Measurements from ENCODE around the gene LRR1. TPM values are rescaled to one million over a fixed set of nuclear protein-coding genes. Genes with fewer than 3 reads are reported as not detected.
"Not testable (repeated sequence)": the region's sequence is repeated elsewhere in the genome, so short reads cannot be mapped to it uniquely, and the experiment has no call there.

Gene LRR1
- total and polyA plus RNA-seq, 2 experiments from 2014 or later: 10.6 to 15.4 TPM

- peaks cover 53% of the 10 kb centered on the region for H4K20me1 ChIP-seq (ENCODE audit: insufficient read depth, poor library complexity, severe bottlenecking)
- WGBS (ENCODE audit: low lambda C conversion rate, missing lambda C conversion rate): 89% methylated on average over 11 of the region's 11 CpGs
- H3K9me3 ChIP-seq (ENCODE audit: low read depth): no peaks in the 10 kb centered on the region
- peaks cover 8% of the 10 kb centered on the region for H3K4me1 ChIP-seq (ENCODE audit: insufficient read depth)
- peak overlapping the region; percentile 57 for H3K4me3 ChIP-seq
- DNase-seq (ENCODE audit: low spot score): no peak
- no peaks in the 10 kb centered on the region for H3K9me2 ChIP-seq (replicated peaks; ENCODE audit: insufficient read depth)
- H3K27me3 ChIP-seq: no peaks in the 10 kb centered on the region
- peak overlapping the region; percentile 82 for H3K4me2 ChIP-seq
- peaks cover 70% of the 10 kb centered on the region for H3K79me2 ChIP-seq
- TF ChIP-seq EZH2phosphoT487 (IDR thresholded peaks at IDR 0.05; ENCODE audit: low read depth, severe bottlenecking, unreplicated experiment): no peak
- TF ChIP-seq EZH2 (IDR thresholded peaks at IDR 0.05; ENCODE audit: borderline replicate concordance): no peak
- no peak overlapping the region for H2AFZ ChIP-seq
- H3K27ac ChIP-seq: no peak overlapping the region
- H3K36me3 ChIP-seq (replicated peaks; ENCODE audit: insufficient read depth, low read depth): peaks cover 8% of the 10 kb centered on the region
Observed at GRCh38 chr14:49584058-49584457, 14.7 kb upstream of the LRR1 start.

DNA sequence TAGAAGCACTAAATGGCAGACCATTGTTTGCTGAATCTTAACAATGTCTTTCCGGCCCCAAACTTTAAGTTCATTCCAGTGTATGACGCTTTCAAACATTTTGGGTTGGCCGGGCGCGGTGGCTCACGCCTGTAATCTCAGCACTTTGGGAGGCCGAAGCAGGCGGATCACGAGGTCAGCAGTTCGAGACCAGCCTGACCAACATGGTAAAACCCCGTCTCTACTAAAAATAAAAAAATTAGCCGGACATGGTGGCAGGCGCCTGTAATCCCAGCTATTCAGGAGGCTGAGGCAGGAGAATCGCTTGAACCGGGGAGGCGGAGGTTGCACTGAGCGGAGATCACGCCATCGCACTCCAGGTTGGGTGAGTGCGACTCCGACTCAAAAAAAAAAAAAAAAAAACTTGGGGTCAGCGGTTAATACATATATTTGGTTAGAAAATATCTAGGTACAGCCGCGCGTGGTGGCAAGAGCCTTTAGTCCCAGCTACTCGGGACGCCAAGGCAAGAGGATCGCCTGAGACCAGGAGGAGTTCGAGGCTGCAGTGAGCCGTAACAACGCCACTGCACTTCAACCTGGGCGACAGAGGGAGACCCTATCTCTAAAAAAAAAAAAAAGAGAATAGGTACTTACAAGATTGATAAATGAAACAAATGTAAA, 13.6 kb upstream of the LRR1 start:
- Histone ChIP-seq H3K4me3 (peak overlapping the region; percentile 57), H4K20me1 (ENCODE audit: insufficient read depth, poor library complexity, severe bottlenecking) (peaks cover 44% of the 10 kb centered on the region), H3K4me2 (peak overlapping the region; percentile 82), H2AFZ (peak overlapping the region; percentile 44), H3K27ac (peak overlapping the region; percentile 92), H3K79me2 (peaks cover 60% of the 10 kb centered on the region)
- not testable (repeated sequence) for H3K9me2 ChIP-seq (replicated peaks; ENCODE audit: insufficient read depth); H3K9me3 ChIP-seq (ENCODE audit: low read depth); DNase-seq (ENCODE audit: low spot score); H3K36me3 ChIP-seq (replicated peaks; ENCODE audit: insufficient read depth, low read depth); H3K4me1 ChIP-seq (ENCODE audit: insufficient read depth); H3K27me3 ChIP-seq
- 5% methylated on average over 32 of the region's 32 CpGs for WGBS (ENCODE audit: low lambda C conversion rate, missing lambda C conversion rate)

DNA sequence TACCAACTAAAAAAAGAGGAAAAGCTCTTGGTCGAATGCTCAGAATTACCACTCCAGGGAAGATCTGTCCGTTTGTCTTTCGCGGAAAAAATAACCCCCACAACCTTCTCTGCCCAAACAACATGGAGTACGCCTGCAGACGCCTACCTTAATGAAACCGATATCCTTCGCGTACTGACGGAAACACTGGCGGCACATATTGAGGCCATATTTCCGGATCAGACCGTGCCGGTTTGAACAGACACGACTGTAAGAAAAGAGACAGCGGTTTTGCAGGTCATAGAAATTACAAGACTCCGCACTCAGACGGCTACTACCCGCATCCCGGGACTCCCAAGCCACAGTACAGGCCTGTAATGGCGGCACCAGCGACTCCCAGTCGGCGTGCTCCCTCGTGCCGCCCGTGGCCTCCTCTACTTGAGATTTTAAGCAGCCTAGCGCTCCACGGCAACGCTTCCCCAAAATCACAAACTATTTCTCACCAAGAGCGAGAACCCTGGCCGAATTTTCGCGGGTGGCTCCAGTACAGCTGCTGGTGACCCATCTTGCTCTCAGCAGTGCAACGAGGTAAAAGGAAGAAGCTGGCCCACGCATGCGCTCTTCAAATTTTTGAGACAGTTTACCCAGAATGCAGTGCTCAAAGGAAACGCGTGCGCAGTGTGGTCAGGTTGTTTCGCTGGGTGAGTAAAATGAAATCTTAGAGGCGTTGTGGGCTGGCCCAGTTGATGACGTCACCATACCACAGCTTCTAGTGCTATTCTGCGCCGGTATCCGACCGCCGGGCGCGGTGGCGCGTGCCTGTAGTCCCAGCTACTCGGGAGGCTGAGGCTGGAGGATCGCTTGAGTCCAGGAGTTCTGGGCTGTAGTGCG, 12.7 kb upstream of the LRR1 start, which contains the start of gene RPS29:
Gene RPS29 (minus strand): TSS at position 578 of the 870 bp plus-strand sequence. CDS start 34 bp downstream, at position 544.
- H2AFZ ChIP-seq: peak within 1 kb of the TSS; percentile 44
- no peak for TF ChIP-seq EZH2 (IDR thresholded peaks at IDR 0.05; ENCODE audit: borderline replicate concordance)
- TF ChIP-seq, protein P1, sequence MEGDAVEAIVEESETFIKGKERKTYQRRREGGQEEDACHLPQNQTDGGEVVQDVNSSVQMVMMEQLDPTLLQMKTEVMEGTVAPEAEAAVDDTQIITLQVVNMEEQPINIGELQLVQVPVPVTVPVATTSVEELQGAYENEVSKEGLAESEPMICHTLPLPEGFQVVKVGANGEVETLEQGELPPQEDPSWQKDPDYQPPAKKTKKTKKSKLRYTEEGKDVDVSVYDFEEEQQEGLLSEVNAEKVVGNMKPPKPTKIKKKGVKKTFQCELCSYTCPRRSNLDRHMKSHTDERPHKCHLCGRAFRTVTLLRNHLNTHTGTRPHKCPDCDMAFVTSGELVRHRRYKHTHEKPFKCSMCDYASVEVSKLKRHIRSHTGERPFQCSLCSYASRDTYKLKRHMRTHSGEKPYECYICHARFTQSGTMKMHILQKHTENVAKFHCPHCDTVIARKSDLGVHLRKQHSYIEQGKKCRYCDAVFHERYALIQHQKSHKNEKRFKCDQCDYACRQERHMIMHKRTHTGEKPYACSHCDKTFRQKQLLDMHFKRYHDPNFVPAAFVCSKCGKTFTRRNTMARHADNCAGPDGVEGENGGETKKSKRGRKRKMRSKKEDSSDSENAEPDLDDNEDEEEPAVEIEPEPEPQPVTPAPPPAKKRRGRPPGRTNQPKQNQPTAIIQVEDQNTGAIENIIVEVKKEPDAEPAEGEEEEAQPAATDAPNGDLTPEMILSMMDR (IDR thresholded peaks at IDR 0.05; ENCODE audit: poor library complexity): no peak

DNA sequence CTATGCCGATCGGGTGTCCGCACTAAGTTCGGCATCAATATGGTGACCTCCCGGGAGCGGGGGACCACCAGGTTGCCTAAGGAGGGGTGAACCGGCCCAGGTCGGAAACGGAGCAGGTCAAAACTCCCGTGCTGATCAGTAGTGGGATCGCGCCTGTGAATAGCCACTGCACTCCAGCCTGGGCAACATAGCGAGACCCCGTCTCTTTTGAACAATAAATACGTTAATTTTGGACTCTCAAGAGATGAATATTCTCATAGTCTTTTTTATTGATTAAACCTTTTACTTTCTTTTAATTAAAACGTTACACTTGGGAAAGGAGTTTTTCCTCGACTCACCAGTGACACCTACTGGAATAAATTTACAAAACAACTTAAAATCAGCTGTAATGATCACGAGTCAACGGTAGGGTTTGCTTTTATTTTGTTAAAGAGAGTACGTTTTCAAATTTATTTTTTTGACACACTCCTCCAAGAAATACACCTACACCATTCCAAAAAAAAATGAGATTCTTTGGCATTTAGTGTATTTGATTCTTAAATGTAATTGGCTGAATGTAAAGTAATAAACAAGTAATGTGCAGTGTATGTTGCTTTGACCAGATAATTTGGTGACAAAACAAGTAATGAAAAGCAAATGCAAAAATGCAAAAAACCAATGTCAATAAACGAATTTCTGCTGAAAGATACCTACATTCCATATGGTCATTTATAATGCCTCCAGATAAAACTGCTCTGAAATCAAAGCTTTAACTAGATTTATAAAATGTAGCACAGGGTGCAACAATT, 11.9 kb upstream of the LRR1 start:
- WGBS (ENCODE audit: low lambda C conversion rate, missing lambda C conversion rate): under 1% methylated on average over 14 of the region's 21 CpGs
- H4K20me1 ChIP-seq (ENCODE audit: insufficient read depth, poor library complexity, severe bottlenecking): peaks cover 34% of the 10 kb centered on the region
- peak overlapping the region; percentile 47 for H3K4me2 ChIP-seq
- peaks cover 8% of the 10 kb centered on the region for H3K4me1 ChIP-seq (ENCODE audit: insufficient read depth)
- no peak overlapping the region for H3K4me3 ChIP-seq
- H3K79me2 ChIP-seq: peaks cover 42% of the 10 kb centered on the region
- H3K9me3 ChIP-seq (ENCODE audit: low read depth): no peaks in the 10 kb centered on the region
- peak overlapping the region; percentile 61 for H3K27ac ChIP-seq
- peak; percentile 66 for DNase-seq (ENCODE audit: low spot score)
- H3K27me3 ChIP-seq: no peaks in the 10 kb centered on the region
- H3K9me2 ChIP-seq (replicated peaks; ENCODE audit: insufficient read depth): no peaks in the 10 kb centered on the region
- H2AFZ ChIP-seq: peak overlapping the region; percentile 27
- H3K36me3 ChIP-seq (replicated peaks; ENCODE audit: insufficient read depth, low read depth): peaks cover 8% of the 10 kb centered on the region
- TF ChIP-seq EZH2phosphoT487 (IDR thresholded peaks at IDR 0.05; ENCODE audit: low read depth, severe bottlenecking, unreplicated experiment): no peak
- TF ChIP-seq, protein P1 (IDR thresholded peaks at IDR 0.05; ENCODE audit: poor library complexity): peak; percentile 91

More for the DNA sequence above, 12.7 kb upstream of the LRR1 start, which contains the start of gene RPS29:
- H3K9me2 ChIP-seq (replicated peaks; ENCODE audit: insufficient read depth): no peaks in the 10 kb centered on the region
- H3K27ac ChIP-seq: peak within 1 kb of the TSS; percentile 92
- peaks cover 35% of the 10 kb centered on the region for H4K20me1 ChIP-seq (ENCODE audit: insufficient read depth, poor library complexity, severe bottlenecking)
- H3K79me2 ChIP-seq: peaks cover 51% of the 10 kb centered on the region
- H3K4me3 ChIP-seq: peak within 1 kb of the TSS; percentile 57
- peaks cover 8% of the 10 kb centered on the region for H3K4me1 ChIP-seq (ENCODE audit: insufficient read depth)
- peaks cover 8% of the 10 kb centered on the region for H3K36me3 ChIP-seq (replicated peaks; ENCODE audit: insufficient read depth, low read depth)
- WGBS (ENCODE audit: low lambda C conversion rate, missing lambda C conversion rate): 1% methylated on average over 55 of the region's 55 CpGs
- no peaks in the 10 kb centered on the region for H3K27me3 ChIP-seq
- peak within 1 kb of the TSS; percentile 82 for H3K4me2 ChIP-seq
- DNase-seq (ENCODE audit: low spot score): peak; percentile 98
- H3K9me3 ChIP-seq (ENCODE audit: low read depth): no peaks in the 10 kb centered on the region
